OCI-M1 (cell line): ENCODE results near the gene SH2D5.
A peak's percentile ranks its signal among the peaks of the same experiment; 100 is the strongest.
"Not testable (repeated sequence)": the region's sequence is repeated elsewhere in the genome, so short reads cannot be mapped to it uniquely, and the experiment has no call there.

ENCODE experiments used
- DNase-seq: peaks from one replicate; lab custom pipeline; 2025; lab: John Stamatoyannopoulos, UW

The SH2D5 gene

DNA sequence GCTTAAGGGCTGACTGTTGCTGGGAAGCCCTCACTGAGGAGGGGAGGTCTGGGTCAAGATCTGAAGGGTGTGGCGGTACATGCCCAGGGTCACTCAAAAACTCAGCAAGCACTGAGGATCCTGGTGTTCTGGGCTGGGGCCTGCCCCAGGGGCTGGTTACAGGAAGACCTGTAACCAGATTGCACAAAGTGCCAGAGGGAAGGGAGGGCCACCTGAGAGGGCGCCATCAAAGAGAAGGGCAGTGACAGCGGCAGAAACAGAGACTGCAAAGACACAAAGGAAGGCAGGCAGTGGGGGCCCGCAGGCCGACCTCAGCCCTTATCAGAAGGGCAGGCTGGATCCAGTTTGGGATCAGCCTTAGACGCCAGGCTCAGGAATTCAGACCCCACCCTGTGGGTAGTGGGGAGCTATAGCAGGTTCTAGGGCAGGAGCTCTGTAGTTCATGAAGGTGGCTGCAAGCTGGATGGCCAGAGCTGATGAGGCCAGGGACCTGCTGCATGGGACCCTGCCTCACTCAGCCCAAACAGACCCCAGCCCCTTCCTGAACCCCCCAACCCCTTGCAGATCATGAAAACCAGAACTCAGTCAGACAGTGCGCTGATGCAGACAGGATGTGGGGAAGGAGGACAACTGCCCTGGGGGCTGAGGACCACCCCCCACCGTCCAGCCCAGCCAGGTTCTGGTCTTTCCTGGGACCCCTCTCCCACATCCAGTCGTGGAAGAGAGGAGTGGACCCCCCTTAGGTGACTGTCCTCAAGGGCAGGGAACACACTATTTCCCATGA lies 3.9 kb downstream of the SH2D5 start:
- DNase-seq, result no peak

DNA sequence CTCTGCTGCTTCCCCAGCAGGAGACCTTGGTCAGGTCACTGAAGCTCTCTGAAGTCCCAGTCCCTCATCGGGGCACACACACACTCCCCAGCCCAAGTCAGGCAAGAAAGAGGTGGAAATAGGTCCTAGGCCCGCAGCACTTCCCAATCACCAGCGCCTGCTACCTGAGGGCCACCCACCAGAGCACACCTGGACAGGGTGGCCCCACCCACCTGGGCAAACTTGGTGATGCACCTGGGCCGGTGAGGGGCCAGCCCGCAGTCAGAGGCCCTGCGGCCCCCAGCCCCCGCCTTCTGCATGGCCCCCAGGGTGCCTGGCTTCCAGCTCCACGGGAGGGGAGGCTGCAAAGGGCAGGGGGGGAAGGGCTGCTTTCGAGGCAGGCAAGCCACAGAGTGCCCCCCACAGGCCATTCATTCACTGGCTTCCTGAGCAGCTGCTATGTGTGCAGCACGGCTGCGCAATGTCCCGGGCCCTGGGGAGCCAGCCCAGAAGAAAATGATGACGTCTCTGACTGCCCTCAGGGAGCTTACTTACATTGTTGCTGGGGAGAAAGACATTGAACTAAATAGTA lies 4.7 kb downstream of the SH2D5 start:
- DNase-seq, result peak; percentile 55

DNA sequence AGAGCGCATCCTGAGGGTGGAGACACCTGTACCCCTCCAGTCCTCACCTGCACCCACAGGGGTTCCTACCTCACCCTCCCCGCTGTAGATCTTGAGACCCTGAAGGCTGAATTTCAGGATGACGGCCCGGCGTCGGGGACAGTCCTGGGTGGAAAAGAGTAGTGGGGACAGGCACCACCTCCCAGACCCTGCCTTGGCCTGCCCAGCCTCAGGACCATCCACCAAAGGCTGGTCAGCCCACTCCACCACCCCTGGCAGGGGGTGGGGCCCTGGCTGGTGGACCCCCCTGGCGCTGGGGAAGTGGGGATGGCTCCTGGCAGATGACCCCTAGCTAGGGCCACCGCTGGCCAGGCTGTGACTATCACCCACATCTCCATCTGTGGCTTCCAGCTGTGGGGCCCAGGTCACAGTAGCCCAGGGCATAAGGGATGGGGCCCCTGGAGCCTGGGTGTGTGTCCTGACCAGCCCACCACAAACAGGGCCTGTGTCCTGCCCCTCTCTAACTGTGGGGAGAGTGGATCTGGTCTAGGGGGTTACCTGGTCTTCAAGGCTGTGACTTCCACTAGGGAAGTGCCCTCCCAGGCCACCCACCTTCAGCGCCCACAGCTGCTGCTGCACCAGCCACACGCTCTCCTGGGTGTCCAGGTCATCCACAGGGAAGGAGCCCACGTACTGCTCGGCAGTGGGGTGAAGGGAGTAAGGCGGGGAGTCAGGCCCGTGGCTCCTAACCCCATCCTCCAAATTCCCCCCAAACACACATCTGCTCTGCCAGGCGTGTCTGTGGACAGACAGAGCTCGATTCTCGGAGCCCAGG lies 5.4 kb downstream of the SH2D5 start:
- DNase-seq, result no peak

DNA sequence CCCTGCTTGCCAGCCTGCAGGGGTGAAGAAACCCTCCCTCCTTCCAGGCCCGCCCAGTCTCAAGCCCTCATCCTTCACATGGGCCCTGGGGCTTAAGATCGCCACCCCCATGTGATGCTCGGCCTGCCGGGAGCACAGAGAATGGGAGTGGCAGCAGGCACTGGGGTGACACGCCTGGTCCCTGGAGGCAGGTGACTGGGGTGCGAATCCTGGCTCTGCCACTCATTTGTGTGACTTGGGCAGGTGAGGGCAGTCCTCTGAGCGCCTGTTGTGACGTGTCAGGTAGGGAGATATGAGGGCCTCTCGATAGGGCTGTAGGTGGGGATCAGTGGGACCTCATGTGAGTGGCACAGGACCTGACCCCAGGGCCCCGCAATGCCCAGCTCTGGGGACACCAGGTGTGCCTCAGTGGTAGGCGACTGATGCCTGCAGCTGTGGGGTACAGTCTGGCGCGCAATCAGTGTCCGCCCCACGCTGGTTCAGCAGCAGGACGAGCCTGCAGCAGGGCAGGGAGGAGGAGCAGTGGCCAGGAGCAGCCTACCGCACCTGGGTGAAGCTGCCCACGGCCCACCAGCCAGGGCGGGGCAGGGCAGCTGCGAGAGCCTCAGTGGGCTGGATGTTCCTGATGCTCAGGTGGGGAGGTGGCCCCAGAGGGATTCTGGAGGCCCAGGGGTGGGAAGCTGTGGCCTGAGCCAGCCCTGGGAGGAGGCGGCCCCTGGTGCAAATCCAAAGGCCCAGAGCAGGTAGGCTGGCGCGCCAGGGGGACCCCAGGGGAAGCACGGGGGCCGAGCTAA lies 6.2 kb downstream of the SH2D5 start:
- no peak for DNase-seq

DNA sequence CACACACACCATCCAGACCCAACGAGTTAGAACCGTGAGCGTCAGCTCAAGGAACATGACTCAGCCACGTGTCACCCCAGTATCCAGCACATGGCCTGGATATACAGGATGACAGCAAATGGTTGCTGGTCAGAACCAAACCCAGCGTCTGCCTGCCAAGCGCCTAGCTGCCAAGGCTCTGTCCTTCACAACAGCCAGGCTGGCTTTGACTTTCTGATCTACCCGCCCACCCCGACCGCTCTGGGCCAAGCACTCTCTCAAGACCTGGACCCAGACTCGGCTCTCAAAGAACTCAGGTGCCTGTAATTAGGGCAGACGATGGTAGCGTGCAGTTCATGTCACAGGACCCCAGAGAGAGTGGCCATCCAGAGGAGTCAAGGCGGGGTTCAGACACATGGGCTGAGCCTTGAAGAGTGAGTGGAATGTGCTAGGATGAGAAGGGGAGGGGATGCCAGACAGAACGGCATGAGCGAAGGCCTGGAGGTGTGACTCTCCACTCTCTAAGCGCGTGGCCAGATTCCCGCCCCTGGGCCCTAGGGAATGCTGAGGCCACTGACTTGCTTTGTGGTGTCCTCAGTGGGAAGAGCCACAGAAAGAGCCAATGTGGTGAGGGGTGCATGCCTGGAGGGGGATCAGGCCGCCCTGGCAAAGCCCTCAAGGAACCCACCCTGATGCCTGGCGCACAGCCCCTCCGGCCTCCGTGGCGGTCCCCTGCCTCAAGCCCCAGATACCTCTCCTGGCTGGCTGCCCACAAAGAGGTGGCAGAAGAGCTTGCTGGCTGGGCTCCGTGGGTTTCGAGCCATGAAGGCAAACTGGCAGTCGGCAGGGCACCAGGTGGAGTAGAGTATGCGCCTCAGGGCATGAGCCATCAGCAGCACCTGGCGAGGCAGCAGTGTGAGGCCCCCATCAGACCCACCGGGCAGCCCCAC lies 7.0 kb downstream of the SH2D5 start:
- no peak for DNase-seq

DNA sequence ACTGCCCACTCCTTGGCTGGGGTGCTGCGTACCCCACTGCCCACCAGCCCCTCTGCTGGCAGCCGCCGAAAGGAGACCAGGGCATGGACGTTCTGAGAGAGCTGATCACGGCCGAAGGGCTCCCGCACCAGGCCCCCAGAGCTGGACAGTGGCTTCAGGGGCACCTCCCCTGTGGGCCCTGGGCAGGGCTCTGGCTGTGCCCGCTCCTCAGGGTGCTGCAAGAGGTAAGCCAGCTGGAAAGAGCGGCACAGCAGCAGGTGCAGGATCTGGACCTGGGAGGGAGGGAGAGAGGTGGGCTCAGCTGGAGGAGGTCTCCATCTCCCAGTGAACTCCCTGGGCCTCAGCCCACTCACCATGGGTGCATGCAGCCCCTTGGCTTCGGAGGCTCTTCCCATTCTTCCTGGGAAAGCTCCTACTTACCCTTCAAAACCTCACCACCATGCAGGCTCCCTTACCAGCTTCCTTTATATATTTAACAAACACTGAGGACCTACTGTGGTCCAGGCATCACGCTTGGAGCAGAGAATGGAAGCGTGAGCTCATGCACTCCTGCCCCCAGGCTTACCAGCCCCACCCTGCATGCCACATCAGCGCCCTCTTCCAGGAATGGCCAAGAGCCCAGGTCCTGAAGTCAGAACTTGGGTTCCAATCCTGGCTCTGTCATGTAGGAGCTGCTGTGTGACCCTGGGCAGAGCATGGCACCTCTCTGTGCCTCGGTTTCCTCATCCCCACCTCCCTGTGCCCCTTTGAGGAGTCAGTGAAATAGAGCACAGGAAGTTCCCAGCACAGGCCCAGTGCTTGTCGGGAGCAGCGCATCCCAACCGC lies 7.9 kb downstream of the SH2D5 start:
- DNase-seq, result no peak

DNA sequence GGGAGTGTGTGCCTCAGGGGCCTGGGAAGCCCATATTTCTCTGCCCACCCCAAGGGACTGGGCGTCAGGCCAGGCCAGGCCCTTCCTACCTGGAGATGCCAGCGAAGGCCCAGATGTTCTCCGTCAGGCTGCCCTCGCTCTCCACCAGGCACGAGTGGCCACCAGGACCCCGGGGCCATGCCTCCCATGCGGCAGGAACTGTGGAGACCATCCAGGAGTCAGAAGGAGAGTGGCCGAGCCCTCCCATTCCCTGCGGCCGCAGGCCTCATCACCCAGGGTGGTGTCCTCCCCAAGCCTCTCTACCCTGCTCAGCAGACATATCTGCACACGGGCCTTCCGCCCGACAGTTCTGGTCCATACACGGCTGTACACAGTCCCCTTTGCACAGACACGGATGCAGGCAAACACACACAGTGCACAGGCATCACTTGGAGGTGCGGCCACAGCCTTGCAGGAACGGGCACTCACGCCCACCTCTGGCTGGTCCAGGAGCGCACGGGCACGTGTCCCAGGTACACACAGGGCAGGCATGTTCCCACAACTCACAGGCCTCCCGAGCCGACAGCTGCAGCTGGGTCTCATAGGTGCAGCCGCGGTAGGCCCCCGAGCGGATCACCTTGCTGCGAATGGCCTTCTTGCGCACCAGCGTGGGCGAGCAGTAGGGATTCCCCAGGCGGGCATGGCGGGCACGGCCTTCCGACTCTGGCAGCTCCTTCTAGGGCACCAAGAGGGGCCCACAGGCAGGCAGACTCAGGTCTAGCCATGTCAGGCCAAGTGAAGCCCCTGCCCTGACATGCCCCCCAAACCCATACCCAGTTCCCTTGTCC lies 8.8 kb downstream of the SH2D5 start:
- no peak for DNase-seq

DNA sequence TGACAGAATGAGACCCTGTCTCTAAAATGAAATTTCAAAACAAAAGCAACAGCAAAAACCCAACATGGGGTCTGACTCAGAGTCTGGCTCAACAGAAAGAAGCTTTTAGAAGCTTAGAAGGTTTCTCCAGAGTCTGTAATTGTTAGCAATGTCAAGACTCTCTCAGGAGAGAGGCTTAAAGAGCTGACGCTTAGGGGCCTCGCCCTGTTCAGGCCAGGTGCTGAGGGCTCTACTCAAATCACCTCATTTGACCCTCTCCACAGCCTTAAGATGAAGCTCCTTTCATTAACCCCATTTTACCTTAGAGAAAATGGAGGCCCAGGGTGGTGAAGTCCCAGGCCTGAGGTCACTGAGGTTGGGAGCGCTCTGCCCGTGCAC lies 9.4 kb downstream of the SH2D5 start:
- DNase-seq, result no peak

DNA sequence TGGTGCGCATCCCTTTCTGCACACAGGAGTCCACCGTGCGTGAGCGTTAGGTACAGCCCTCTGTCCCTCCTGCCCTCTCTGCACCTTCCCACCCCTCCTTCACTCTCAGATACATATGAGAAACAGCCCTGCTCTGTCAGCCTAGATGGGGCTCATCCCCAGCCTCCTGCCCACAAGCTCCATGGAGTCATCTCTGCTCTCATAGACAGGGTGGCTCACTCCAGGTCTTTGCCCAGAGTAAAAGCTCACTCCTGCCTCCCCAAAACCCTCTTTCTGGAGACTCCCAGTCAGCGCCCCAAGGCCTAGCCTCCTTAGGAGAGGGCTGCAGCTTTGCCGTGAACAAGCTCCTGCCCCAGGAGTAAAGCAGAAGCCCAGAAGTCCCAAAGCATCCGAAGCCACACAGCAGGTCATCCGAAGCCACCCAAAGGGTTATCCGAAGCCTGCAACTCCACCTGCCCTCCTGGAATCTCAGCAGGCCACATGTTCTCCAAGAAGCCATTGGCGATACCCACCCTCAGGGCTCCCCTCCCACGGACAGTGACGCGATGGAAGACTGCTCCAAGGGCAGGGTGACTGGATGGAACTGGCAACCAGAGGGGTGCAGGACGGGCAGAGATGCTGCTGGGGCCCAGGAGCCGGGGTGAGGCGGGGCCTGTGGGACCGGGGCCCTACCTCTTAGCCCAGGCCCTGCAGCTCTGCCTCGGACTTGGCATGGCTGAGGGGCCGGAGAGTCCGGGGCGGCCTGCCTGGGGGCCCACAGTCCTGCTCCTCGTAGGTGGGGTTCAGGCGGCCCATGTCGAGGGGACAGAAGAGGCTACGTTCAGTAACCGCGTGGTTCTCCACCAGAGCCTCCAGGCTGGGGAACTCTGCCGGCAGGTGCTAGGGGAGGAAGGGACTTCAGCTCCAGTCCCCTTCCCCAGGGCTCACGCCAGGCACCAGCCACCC lies 11.1 kb downstream of the SH2D5 start:
- no peak for DNase-seq

DNA sequence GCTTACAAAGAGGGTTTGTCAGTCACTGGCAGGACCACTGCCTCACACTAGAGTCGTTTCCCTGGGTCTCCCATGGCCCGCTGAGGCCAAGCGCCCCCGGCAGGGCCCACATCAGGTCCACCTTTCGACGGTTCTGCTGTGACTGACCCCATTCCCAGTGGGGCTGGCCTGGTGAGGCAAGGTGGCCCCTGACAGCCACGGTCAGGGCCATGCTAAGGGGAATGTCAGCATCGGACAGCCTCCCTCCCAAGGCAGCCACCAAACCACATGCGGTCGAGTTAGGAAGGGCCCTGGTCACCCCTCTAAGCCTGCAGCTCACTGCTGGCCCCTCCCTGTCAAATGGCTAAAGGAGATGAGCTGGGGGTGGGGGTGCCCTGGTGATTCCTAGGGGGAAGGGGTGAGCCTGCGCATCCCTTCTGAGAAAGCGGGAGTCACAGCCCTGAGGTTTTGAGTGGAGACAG lies 11.8 kb downstream of the SH2D5 start:
- DNase-seq, result no peak

DNA sequence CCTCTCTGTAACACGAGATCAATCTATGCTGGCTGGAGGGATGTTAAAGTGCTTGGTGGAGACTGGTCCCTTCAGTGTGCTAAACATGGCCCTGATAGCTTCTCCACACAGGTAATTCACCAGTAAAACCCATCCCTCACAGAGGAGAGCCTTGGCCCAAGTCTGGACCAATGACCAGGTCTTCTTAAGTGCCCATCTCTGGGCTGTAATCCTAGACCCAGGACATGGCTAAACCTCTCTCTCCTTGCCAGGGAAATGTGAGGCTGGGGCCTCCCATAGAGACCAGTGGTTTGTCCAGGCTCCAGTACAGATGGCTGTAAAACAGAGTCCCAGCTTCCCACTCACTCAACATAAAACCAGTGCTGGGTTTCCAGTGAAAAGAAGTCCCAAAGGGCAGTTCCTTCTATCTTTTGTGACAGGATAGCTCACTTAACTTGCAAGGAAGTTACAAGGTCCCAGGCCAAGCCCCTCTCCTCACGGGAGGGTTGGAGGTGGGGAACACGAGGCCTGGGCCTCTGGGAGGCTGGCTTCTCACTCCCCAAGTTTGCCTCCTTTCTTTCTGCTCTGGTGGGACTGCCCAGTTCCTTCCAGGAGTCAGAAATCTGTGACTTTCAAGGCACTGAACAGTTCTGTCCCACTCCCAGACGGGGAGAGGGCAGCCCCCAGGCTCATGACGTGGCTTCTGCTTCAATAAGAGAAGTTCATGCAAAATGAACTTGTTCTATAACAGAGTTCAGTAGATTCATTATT lies 12.5 kb downstream of the SH2D5 start:
- no peak for DNase-seq

DNA sequence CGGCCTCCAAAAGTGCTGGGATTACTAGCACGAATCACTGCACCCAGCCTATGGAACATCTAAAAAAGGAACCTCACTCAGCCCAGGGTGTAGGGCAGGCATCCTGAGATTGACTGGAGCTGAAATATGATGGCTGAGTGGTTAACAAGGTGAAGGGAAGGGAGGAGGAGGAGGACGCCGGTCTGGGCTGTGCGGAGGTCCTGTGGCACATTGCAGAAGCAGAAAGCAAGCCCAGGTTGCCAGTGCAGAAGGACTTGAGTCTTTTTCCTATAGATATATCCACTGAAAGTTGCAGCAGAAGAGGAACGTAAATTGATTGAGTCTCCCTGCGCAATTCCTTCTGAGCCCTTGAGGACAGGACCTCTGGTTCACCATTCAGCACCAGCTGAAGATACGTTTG lies 13.2 kb downstream of the SH2D5 start:
- no peak for DNase-seq

DNA sequence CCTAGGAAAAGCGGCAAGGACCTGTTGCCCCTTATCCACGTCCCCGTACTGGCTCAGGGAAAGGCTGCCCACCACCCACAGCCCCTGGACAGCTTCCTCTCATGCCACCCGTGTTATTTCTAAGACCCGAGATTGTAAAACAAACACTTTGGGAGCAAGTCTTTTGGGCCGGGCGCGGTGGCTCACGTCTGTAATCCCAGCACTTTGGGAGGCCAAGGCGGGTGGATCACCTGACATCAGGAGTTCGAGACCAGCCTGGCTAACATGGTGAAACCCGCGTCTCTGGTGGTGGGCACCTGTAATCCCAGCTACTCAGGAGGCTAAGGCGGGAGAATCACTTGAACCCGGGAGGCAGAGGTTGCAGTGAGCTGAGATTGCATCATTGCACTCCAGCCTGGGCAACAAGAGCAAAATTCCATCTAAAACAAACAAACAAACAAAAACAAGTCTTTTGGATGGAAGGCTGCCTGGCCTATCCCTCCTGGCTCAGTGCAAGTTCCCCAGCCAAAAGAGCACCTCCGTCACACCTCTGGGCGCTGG lies 14.1 kb downstream of the SH2D5 start:
- DNase-seq, result not testable (repeated sequence)

DNA sequence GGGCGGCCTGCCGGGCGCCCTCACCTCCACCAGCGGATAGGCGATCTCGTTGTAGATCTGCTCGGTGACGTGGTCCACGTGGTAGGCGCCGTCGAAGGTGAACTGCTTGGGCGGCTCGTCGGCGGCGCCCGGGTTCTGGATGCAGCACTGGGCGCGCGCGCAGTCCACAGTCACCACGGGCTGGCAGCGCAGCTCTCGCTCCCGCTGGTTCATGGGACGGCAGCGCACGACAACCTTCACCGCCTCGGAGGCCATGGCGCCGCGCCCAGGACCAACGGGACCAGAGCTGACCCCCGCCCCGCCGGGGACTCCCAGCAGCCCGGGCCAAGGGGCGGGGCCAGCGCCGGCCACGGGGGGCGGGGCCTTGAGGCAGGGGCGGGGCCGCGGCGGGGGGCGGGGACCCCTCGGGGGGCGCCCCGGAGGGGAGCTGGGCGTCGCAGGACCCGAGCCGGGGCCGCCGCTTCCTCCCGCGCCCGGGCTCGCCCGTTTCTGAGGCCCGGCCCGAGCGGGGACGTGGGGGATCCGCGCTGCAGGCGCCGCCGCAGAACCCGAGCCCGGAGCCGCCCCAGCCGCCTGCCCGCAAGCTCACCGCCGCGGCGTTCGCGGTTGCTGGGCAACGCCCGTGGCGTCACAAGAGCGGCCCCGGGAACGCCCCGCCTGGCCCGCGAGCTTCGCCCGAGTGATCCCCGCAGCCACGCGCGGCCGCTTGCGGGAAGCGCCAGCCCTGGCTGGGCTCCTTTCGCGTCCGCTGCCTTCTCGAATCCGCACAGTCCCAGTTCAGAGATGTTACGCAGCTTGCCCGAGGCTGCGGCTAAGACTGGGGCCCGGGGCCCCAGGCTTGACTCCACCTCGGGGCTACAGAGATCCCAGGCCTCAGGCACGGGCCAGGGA lies 14.8 kb downstream of the SH2D5 start, which contains the start of gene KIF17:
KIF17 (minus strand) TSS at position 556 of the 891 bp plus-strand sequence; CDS start at position 255, 301 bp downstream.
- peak; percentile 65 for DNase-seq

DNA sequence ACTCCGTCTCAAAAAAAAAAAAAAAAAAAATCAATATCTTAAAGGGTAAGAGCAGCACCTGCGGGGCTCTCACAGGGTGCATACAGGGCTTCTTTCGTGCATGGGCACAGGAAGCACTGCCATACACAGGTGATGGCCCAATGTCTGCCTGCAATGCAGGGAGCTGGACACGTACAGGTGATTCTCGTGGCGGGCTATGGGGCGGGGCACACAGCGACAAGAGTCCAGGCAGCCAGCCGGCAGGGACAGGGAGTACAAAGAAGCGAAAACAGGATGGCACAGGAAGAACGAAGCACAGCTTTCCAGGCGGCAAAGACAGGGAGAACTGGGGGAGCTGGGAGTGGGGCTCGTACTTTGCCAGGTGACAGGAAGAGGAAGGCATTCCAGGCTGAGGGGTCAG lies 16.3 kb downstream of the SH2D5 start:
- DNase-seq, result no peak

DNA sequence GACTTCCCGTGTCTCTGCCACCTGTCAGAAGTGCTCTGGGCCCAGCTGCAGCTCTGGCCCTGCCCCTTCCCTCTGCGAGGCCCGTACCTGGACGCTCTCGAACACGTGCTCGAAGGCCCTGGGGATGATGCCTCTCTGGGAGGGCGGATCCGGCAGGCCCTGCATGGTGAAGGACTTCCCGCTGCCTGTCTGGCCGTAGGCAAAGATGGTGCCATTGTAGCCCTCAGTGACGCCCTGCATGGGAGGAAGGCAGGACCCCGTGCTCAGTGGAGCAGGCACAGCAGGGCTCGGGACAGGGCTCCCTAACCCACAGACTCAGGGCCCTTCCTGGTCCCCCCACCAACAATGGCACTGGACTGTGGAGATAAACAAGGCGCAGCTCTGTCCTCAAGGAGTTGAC lies 17.1 kb downstream of the SH2D5 start:
- DNase-seq, result no peak
